GM19463 (cell line): Measurements from ENCODE around the gene CAPN10.

Experiments used
- ATAC-seq: cut with Tn5 transposase; IDR thresholded peaks from one replicate; pipeline ENCODE4 v1.9.1; 2021; ENCODE audit warnings: mild to moderate bottlenecking, moderate library complexity; ENCODE audit not compliant: unreplicated experiment

The CAPN10 gene

GRCh38 chr2:240574386-240575100, 12.0 kb upstream of the CAPN10 start:
- no peak for ATAC-seq

GRCh38 chr2:240575101-240575965, 11.2 kb upstream of the CAPN10 start:
- ATAC-seq: no peak

GRCh38 chr2:240576036-240576435, 10.5 kb upstream of the CAPN10 start:
- no peak for ATAC-seq

DNA sequence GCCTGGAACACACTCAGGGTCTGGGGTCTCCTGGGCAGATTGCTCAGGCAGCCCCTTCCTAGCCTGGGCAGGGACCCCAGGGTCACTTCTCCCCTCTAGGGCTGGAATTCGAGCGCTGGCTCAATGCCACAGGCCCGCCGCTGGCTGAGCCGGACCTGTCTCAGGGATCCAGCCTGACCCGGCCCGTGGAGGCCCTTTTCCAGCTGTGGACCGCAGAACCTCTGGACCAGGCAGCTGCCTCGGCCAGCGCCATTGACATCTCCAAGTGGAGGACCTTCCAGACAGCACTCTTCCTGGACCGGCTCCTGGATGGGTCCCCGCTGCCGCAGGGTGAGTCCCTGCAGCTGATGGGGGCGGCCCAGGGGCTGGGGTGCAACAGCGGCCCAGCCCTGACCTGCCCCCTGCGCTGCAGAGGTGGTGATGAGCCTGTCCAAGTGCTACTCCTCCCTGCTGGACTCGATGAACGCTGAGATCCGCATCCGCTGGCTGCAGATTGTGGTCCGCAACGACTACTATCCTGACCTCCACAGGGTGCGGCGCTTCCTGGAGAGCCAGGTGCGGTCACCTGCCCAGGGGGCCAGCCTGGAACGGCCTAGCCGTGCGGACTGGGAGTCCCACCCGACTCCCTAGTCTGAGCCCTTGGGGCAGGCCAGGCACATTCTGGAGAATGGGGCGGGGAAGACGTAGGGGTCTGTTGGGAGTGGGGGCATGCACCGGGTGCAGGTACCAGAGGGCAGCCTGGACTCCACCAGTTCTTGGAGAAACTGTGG, 9.9 kb upstream of the CAPN10 start:
- ATAC-seq: no peak

DNA sequence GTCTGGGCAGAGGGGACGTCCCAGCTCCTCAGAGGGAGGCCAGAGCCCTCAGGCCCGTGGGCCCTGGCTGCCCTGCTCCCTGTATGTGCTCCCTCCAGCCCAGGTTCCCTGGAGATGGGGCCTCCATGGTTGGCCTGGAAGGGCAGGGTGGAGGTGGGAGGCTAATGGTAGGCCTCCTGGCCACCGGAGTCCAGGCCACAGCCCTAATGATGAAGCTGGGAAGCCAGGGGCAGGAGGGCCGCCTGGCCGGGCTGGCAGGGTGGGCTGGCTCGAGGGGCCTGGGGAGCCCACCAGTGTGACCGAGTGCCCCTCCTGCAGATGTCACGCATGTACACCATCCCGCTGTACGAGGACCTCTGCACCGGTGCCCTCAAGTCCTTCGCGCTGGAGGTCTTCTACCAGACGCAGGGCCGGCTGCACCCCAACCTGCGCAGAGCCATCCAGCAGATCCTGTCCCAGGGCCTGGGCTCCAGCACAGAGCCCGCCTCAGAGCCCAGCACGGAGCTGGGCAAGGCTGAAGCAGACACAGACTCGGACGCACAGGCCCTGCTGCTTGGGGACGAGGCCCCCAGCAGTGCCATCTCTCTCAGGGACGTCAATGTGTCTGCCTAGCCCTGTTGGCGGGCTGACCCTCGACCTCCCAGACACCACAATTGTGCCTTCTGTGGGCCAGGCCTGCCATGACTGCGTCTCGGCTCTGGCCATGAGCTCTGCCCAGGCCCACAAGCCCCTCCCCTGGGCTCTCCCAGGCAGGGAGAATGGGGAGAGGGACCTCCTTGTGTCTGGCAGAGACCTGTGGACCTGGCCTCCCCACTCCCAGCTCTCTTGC, 9.0 kb upstream of the CAPN10 start:
- ATAC-seq: no peak

GRCh38 chr2:240578110-240578450, 8.5 kb upstream of the CAPN10 start:
- no peak for ATAC-seq

GRCh38 chr2:240578488-240578887, 8.0 kb upstream of the CAPN10 start:
- no peak for ATAC-seq

DNA sequence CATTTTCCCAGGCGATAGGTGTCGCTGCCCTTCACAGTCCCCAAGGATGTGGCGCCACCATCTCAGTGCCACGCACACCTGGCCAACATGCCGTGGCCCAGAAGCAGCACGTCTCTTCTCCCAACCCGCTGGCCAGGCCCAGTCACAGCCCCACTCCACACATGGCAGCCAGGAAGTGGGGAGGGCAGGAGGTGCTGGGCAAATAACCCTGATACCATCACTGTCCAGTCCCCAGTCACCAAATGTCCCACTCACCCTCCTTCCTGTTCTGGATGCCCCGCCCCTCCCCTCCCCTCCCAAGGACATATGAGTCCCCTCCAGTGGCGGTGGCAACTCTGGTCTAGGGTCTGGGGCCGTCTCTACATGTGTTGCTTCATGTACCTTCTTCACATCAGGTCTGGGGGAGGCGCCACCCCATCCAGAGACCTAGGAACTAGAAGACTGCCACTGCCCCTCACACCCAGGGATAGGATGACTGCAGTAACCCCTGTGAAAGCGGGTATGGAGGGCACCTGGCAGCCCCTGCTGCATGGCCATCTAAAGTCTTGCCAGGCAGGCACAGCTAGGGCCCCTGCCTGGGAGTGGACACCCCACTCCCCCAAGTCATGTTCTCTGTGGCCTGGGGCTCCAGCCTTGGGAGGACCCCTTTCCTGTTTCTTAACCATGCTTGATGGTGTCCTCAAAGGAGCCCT, 7.3 kb upstream of the CAPN10 start:
- ATAC-seq: no peak

DNA sequence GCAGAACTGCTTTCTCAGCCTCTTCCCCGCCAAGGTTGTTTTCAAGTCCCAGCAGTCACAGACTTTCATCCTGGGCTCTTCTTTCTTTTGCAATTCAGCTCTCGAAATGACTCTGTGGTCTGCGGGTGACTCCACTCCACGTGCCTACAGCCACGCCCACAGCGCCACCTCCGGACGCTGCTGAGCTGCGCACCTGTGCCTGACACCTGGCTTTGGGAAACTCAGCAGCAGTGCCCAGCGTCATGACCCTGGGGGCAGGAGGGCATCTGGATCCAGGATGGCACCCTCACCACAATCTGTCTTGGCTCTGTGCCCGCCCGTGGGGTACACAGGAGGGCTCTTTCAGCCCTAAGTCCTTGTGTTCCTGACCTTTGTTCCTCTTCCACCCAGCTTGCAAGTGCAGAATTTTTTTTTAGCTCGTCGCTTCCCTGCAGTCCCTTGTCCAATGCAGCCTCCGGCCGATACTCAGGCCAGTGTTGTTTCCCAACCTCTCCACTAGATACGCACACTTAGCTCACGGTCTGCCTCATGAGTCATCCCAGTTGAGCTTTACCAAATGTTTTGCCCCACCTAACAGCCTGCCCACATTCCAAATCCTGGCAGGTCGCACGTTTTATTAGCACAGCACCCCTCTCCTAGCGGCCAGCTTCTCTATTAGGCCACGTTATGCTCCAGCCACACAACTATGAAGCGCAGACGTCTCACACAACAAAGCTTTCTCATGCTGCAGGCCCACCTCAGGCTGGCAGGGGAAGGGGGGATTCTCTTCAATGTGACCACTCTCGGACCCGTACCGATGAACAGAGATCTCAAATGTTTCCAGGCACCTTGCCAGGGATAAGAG, 6.5 kb upstream of the CAPN10 start:
- ATAC-seq: peak; percentile 40

- ATAC-seq: no peak
These were observed 4.7 kb upstream of the CAPN10 start for GRCh38 chr2:240581811-240582210.

GRCh38 chr2:240582781-240583180, 3.8 kb upstream of the CAPN10 start:
- no peak for ATAC-seq

GRCh38 chr2:240583774-240584173, 2.8 kb upstream of the CAPN10 start:
- no peak for ATAC-seq

- peak; percentile 48 for ATAC-seq
These were observed 2.0 kb upstream of the CAPN10 start for GRCh38 chr2:240584486-240585031.

GRCh38 chr2:240585101-240585500, 1.4 kb upstream of the CAPN10 start:
- peak; percentile 20 for ATAC-seq

GRCh38 chr2:240585681-240586197, 795 bp upstream of the CAPN10 start:
- ATAC-seq: no peak

DNA sequence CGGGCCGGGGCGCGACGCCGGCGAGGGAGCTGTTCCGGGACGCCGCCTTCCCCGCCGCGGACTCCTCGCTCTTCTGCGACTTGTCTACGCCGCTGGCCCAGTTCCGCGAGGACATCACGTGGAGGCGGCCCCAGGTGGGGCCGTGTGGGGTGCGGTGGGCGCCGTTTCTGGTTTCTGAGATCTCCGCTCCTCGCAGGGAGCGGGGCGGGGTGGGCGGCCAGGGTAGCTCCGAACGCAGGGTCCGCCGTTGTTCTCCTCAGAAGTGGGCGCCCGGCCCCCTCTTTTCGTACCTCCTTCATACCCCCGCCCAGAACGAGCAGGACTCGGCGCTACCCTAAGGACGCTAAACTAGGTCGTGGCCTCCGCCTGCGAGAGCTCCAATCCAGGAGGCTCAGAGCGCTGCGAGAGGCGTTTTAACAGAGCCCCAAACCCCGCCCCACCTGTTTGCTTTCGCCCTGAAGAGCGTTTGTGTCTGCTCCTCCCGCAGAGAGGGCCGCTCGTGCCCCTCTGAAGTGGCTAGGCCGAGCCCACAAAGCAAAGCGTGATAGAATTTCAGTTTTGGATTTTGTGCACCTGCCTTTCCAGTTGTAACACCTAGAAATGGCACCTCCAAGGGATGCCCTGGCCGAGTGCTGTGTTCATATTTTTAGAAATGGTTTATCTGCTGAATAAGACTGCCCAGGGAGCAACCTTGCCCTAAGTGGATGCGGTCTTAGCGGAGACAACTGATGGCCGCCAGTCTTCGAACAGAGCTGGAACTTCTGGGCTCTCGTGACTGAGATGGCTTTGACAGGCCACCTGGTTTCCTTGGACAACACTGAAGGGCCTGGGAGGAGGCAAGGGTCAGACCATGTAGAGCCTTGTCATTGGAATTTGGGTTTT, 626 bp downstream of the CAPN10 start:
- ATAC-seq: peak; percentile 1

GRCh38 chr2:240588006-240588655, 1.6 kb downstream of the CAPN10 start:
- ATAC-seq: no peak
